HG02588 (cell line): ENCODE data around the gene ABCA3.
"Not testable (repeated sequence)": the region's sequence is repeated elsewhere in the genome, so short reads cannot be mapped to it uniquely, and the experiment has no call there.

Experiments
- ATAC-seq: cut with Tn5 transposase; IDR thresholded peaks from one replicate; pipeline ENCODE4 v1.9.1; 2021; ENCODE audit warnings: mild to moderate bottlenecking, moderate library complexity; ENCODE audit not compliant: unreplicated experiment

Gene ABCA3

GRCh38 chr16:2340564-2341455 is at the start of gene ABCA3:
Gene ABCA3, minus strand, starts transcription at chr16:2340728. Its CDS starts 14,262 bp downstream, at chr16:2326466.
- peak; percentile 82 for ATAC-seq

DNA sequence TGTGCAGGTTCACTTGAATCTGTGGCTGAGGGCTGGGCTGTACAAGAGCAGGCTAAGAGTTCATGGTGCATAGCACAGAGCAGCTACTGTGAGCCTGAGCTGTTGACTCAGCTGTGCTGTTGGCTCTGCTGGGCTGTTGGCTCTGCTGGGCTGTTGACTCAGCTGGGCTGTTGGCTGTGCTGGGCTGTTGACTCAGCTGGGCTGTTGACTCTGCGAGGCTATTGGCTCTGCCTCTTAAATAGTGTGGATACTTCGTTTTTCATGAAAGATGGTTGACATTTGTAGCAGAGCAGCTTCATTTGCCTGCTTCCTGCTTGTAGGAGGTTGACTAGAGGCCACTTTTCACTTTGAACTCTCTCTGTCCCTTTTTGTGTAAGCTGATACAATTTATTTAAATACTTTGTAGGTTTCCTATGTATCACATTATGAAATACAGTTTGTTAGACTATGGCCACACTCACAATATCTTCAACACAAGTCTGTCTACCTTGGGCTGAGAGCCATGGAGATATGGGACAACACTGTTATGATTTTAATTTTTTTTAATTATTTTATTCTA is 48.4 kb upstream of the ABCA3 start:
- ATAC-seq = no peak

DNA sequence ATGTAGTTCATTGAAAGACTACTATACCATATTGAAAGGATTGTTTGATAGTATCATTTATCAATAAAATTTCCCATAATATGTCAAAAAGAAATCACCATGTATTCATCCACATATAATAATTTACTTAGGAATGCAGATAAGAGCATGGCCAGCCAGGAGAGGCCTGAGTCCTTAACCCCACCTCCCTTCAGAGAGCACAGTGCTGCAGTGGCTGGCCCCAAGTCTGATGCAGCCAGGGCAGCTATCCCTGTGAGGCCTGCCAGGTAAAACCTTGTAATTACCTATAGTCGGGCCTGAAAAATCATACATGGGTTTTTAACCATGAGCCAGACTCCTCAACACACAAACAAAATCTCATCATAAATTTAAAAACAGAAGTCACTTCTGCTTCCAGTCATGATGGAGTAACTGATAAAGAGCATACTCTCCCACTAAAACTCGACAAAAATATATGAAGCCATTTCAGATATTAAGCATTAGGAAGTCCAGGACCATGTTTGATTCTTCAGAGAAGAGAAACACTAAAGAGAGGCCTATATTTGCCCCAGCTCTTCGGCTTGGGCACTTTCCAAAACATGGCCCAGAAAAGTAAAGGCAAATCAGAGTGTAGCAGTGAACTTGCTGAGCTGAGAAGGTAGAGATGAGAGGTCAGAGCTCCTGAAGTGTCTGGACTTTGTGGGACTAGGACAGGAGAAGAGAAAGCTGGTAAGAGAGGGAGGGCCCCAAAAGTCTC is 47.8 kb upstream of the ABCA3 start:
- ATAC-seq = no peak

DNA sequence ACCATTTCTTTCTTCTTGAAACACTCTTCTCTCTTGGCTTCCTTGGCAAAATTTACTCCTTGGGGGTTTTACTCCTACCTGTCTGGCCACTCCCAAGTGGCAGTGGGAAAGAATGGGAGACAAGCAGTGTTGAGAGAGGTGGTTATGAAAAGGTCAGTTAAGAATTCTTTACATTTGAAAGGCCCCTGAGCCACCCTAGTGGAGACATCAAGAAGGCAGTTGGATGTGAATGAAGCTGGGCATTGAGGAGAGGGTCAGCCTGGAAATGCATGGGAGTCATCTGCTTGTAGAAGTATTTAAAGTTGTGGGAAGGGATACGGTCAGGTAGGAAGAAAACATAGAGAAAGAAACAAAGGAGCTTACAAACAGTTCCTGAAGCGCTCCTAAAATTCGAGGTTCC is 46.5 kb upstream of the ABCA3 start:
- ATAC-seq = no peak

GRCh38 chr16:2385982-2386381 is 45.5 kb upstream of the ABCA3 start:
- not testable (repeated sequence) for ATAC-seq

- ATAC-seq = no peak
Observed at GRCh38 chr16:2385190-2385836, 44.8 kb upstream of the ABCA3 start.

GRCh38 chr16:2384426-2384825 is 43.9 kb upstream of the ABCA3 start:
- no peak for ATAC-seq

DNA sequence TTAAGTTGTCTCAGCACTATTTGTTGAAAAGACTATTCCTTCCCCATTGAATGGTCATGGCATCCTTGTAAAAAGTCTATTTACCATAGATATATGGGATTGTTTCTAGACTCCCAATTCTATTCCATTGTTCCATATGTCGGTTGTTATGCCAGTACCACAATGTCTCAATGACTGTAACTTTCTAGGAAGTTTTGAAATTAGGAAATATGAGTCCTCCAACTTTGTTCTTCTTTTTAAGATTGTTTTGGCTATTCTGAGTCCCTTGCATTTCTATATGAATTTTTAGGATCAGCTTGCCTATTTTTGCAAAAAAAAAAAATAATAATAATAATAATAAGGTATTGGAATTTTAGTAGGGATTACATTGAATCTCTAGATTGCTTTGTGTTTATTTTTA is 43.0 kb upstream of the ABCA3 start:
- ATAC-seq = no peak

DNA sequence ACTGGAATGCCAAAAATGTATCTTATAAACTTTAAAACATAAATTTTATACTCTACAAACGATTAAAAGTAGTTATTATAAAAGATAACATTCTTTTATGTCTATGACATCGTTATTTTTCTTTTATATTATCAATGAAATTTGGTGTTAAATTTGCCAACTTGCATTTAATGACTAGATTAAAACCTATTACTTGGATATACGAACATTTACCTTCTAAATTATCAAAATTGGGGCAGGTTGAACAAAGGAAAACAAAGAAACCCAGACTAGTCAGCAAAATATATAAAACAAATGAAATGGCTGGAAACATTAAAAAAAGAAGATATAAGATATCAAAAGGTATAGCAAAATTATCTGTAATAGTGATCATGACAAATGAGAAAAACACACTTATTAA is 34.1 kb upstream of the ABCA3 start:
- no peak for ATAC-seq

- no peak for ATAC-seq
Observed at GRCh38 chr16:2373176-2373575, 32.6 kb upstream of the ABCA3 start.

DNA sequence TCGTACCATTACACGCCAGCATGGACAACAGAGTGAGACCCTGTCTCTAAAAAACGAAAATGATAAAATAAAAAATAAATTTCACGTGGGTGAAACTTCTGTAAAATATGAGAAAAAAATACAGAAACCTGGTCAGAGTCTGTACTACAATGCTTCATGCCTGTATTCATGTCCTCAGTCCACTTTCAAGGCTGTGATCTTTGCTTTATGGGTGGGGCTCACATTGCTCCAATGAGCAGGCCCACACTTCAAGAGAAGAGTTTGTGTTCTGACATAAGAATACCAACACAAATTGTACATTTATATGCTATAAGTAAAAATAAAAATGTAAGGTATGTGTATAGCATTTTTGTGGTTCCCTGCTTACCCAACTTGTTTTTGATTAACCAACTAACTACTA is 32.2 kb upstream of the ABCA3 start:
- no peak for ATAC-seq

GRCh38 chr16:2371421-2371820 is 30.9 kb upstream of the ABCA3 start:
- ATAC-seq = no peak

DNA sequence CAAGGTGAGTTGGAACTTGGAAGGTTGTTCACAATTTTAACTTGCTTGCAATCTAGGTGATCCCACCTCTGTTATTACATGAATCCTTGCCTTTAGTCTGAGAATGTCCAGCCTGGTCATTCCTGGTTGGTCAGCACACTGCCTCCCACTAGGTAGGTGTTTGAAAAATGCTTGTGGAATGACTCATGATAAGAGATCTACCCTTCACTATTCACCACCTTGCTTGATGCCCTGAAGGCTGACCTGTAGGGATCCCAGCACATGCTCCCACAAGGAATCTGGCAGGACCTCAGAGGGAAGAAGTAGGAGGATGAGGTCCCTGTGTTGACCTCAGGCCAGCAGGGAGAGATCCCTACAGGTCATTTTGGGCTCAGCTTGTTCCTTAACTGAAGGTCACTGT is 30.2 kb upstream of the ABCA3 start:
- no peak for ATAC-seq

- no peak for ATAC-seq
Observed at GRCh38 chr16:2366660-2367309, 26.3 kb upstream of the ABCA3 start.

DNA sequence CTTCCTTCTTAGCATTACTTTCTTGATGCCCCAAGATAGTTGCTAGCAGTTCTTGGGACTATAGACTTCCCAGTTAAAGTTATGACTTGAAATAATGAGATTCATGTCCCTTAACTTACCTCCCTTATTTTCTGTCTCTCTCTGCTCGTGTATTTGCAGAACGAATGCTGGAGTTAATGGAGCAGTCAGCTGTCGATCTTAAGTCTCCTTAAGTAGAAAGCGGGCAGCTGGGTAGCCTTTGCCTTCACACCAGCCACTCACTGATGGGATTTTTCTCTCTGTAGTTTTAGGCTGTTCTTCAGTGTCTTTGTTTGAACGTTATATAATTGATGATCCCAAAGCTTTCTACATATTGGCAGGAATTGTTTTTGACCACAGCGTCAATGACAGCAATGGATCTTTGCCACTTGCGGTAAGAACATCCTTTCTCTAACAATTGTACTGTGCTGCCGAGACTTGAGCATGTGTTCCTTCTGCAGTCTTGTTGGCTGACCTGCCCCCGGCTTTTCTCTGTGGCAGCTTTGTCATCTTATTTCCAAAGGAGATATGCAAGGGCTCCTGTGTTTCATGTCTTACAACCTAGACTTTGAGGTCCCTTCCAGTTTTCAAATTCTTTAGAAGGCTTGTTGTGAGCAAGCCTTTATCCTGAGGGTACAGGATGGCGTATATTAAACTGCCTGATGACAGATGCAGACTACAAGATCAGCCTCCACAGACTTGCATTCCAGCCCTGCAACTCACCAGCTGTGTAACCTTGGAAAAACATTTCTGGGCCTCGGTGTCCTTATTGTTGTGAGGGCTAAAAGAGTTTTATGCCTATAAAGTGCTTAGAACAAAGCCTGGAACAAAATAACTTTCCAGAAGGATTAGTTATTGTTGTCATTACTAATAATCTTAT is 25.1 kb upstream of the ABCA3 start:
- ATAC-seq = no peak

GRCh38 chr16:2364638-2365210 is 24.2 kb upstream of the ABCA3 start:
- no peak for ATAC-seq

DNA sequence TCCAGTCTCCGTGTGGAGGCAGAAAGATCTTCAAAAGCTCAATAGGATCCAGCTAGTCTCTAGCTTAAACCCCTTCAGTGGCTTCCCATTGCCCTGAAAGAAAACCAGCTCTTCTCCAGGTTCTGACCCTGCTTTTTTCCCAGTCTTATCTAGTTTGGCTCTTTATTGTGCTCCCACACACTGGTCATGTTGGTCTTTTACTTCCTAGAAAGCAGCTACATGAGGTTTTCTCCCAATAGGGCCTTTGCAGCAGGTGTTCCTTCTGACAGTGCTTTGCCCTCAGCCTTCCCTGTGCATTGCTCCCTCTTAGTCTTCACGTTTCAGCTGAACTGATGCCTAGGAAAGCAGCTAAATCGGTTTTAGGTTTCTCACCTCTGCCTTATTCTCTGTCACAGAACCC is 21.7 kb upstream of the ABCA3 start:
- no peak for ATAC-seq

- ATAC-seq = no peak
Observed at GRCh38 chr16:2361129-2361528, 20.6 kb upstream of the ABCA3 start.

GRCh38 chr16:2359919-2360318 is 19.4 kb upstream of the ABCA3 start:
- ATAC-seq = no peak
